Measurements from ENCODE around the gene PAX5. TPM values are rescaled to one million over a fixed set of nuclear protein-coding genes. Genes with fewer than 3 reads are reported as not detected.

Gene PAX5
- total and polyA plus RNA-seq, 2 of the 13 experiments (the other 11 are each of a cell fraction or from before 2014, with no cell fraction given), result not detected

GRCh38 chr9:37079370-37080164 is 45.5 kb upstream of the PAX5 start (continued):
- TF ChIP-seq NFIB (CRISPR knock-in tag; IDR thresholded peaks at IDR 0.05; ENCODE audit: borderline replicate concordance) (peak; percentile 97), ZNF605 (CRISPR knock-in tag; IDR thresholded peaks at IDR 0.05) (peak; percentile 100), IKZF5 (CRISPR knock-in tag; IDR thresholded peaks at IDR 0.05) (peak; percentile 97), KDM5A (IDR thresholded peaks at IDR 0.05; ENCODE audit: borderline replicate concordance, low read length) (peak; percentile 48; the same call in 1 of the 2 replicates), EHMT2 (IDR thresholded peaks at IDR 0.05; ENCODE audit: borderline replicate concordance, low read depth, low read length) (peak; percentile 50; the same call in 1 of the 2 replicates), SKI (IDR thresholded peaks at IDR 0.05; ENCODE audit: partially characterized antibody) (no peak), ZBTB3 (CRISPR knock-in tag; IDR thresholded peaks at IDR 0.05; ENCODE audit: borderline replicate concordance, low read depth) (peak; percentile 89), FIP1L1 (IDR thresholded peaks at IDR 0.05; ENCODE audit: borderline replicate concordance, insufficient read depth, low read depth, low read length) (no peak), ZBTB44 (CRISPR knock-in tag; IDR thresholded peaks at IDR 0.05) (peak; percentile 90; the same call in 1 of the 2 replicates), ARID3A (IDR thresholded peaks at IDR 0.05; ENCODE audit: low read depth, low read length) (no peak), MZF1 (CRISPR knock-in tag; IDR thresholded peaks at IDR 0.05; ENCODE audit: borderline replicate concordance) (peak; percentile 95; the same call in 1 of the 2 replicates), KLF11 (CRISPR knock-in tag; IDR thresholded peaks at IDR 0.05) (peak; percentile 99), SRSF9 (IDR thresholded peaks at IDR 0.05; ENCODE audit: borderline replicate concordance, insufficient read depth, low read depth, low read length, poor library complexity, severe bottlenecking) (no peak), CREB3 (CRISPR knock-in tag; IDR thresholded peaks at IDR 0.05) (peak; percentile 98), FOSL1 (CRISPR knock-in tag; IDR thresholded peaks at IDR 0.05; ENCODE audit: borderline replicate concordance) (peak; percentile 55; the same call in 1 of the 2 replicates), DNMT3B (CRISPR knock-in tag; conservative IDR thresholded peaks at IDR 0.05) (peak; percentile 99), IRF1 (CRISPR knock-in tag; IDR thresholded peaks at IDR 0.05; ENCODE audit: low read depth) (peak; percentile 98), ZNF460 (CRISPR knock-in tag; IDR thresholded peaks at IDR 0.05; ENCODE audit: borderline replicate concordance) (no peak)

Measured in HepG2 (cell line).